LNCAP (cell line): ENCODE data around the gene ZG16B.

Experiments
- CTCF ChIP-seq: fragments of 450-650 bp; IDR thresholded peaks from 2 replicates; pipeline ENCODE4 v1.5.1; 2017; ENCODE audit warnings: mild to moderate bottlenecking

ZG16B gene

GRCh38 chr16:2852731-2853507 is 22.8 kb downstream of the ZG16B start:
- no peak for TF ChIP-seq CTCF

DNA sequence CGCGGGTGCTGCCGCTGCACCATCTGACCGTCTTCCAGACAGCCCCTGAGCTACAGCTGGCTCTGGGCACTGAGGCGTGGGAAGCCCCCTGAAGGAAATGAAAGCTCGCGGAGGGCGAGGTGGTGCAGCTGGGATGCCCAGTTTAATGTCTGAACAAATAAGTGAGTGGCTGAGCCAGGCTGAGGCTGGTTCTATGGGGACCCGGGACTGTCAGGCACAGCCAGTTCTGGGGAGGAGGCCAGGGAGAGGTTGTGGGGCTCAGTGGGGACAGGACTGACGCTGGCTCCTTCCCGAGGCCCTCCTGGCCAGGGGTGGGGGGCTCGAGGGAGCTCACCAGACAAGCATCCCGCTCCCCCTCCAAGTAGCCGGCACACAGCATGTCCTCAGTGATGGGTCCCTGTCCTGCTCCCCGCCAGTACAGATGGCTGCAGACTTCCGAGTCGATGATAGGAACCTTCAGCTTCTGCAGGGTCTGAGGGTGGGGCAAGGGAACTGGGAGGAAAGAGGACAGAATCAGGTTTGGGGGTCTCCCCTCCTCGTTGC is 23.5 kb downstream of the ZG16B start:
- TF ChIP-seq CTCF: no peak

GRCh38 chr16:2854700-2855309 is 24.7 kb downstream of the ZG16B start:
- peak; percentile 64 for TF ChIP-seq CTCF

DNA sequence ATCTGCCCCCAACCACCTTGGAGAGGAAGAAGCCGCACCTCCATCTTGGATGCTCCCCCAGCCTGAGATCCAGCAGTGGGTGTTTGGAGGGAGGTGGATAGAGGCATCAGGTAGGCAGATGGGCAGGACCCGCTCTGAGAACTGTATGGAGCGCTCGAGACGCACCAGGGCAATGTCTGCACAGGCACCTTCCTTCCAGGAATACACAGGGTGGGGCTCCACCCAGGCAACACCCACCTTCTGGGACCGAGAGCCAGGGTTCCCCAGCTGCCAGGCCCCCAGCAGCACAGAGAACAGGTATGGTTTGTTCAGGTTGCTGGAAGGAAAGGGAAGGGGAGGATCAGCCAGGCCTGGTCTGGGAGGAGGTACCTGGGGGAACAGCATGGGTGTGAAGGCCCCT is 25.4 kb downstream of the ZG16B start:
- no peak for TF ChIP-seq CTCF

- no peak for TF ChIP-seq CTCF
These were observed 26.1 kb downstream of the ZG16B start for GRCh38 chr16:2856061-2856670.

DNA sequence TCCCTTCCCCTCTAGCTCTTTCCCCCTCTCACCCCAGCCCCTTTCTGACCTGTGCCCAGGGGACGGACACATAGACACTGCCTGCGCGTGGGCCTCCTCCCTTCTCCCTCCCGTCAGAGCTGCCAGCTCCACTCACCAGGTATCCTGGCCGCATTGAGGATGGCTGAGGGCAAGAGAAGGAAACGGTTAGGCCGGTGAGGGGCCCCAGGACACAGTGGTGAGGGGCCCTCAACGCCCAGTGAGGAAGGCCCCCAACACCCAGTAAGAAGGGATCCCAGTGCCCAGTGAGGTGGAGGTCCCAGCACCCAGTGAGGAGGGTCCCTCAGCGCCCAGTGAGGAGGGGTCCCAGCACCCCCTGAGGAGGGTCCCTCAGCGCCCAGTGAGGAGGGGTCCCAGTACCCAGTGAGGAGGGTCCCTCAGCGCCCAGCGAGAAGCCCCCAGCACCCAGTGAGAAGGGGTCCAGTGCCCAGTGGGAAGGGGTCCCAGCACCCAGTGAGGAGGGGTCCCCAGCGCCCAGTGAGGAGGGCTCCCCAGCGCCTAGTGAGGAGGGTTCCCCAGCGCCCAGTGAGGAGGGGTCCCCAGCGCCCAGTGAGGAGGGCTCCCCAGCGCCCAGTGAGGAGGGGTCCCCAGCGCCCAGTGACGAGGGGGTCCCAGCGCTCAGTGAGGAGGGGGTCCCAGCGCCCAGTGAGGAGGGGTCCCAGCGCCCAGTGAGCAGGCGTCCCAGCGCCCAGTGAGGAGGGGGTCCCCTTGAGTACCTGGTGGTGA is 26.8 kb downstream of the ZG16B start:
- TF ChIP-seq CTCF: no peak
